MM.1S (cell line): ENCODE results near the gene AIMP1.

Experiments
- DNase-seq: peaks from one replicate; pipeline ENCODE4 v3.0.0-alpha.2; 2015
- H2AFZ ChIP-seq: fragments of 300-600 bp; sonication (generic); 2 replicates; pipeline ENCODE4 v1.6.0; 2016; ENCODE audit warnings: antibody characterized with exemption, low read length
- H3F3A ChIP-seq: fragments of 300-600 bp; sonication (generic); 2 replicates; pipeline ENCODE4 v1.6.1; 2016; ENCODE audit warnings: mild to moderate bottlenecking, antibody characterized with exemption, low read length, moderate library complexity, mixed read lengths; ENCODE audit not compliant: insufficient read depth
- H3K27ac ChIP-seq: fragments of 300-600 bp; sonication (generic); 2 replicates; pipeline ENCODE4 v1.5.1; 2016; ENCODE audit warnings: mild to moderate bottlenecking, low read length
- H3K27me3 ChIP-seq: fragments of 300-600 bp; sonication (generic); replicated peaks from 2 replicates; pipeline ENCODE4 v1.6.0; 2016; ENCODE audit warnings: low read length; ENCODE audit not compliant: insufficient read depth
- H3K36me3 ChIP-seq: fragments of 300-600 bp; sonication (generic); replicated peaks from 2 replicates; pipeline ENCODE4 v1.6.1; 2016; ENCODE audit warnings: mild to moderate bottlenecking, low read length, mixed read lengths; ENCODE audit not compliant: insufficient read depth
- H3K4me1 ChIP-seq: fragments of 300-600 bp; sonication (generic); 2 replicates; pipeline ENCODE4 v1.6.1; 2016; ENCODE audit warnings: low read length, mixed read lengths
- H3K4me2 ChIP-seq: fragments of 300-600 bp; sonication (generic); 2 replicates; pipeline ENCODE4 v1.6.0; 2016; ENCODE audit warnings: low read depth, low read length
- H3K4me3 ChIP-seq: fragments of 300-600 bp; sonication (generic); 2 replicates; pipeline ENCODE4 v1.5.1; 2016; ENCODE audit warnings: low read length, mixed read lengths
- H3K79me2 ChIP-seq: fragments of 300-600 bp; sonication (generic); 2 replicates; pipeline ENCODE4 v1.6.1; 2016; ENCODE audit warnings: mixed run types, low read length, mixed read lengths
- H3K9ac ChIP-seq: fragments of 300-600 bp; sonication (generic); 2 replicates; pipeline ENCODE4 v1.6.1; 2016; ENCODE audit warnings: low read length, mixed read lengths
- H3K9me2 ChIP-seq: fragments of 300-600 bp; sonication (generic); replicated peaks from 2 replicates; pipeline ENCODE4 v1.6.1; 2016; ENCODE audit warnings: mild to moderate bottlenecking, low read length, mixed read lengths; ENCODE audit not compliant: insufficient read depth
- H3K9me3 ChIP-seq: fragments of 300-600 bp; sonication (generic); replicated peaks from 2 replicates; pipeline ENCODE4 v1.6.1; 2016; ENCODE audit warnings: mild to moderate bottlenecking, low read length, mixed read lengths; ENCODE audit not compliant: insufficient read depth
- H4K20me1 ChIP-seq: fragments of 300-600 bp; sonication (generic); 2 replicates; pipeline ENCODE4 v1.6.1; 2016; ENCODE audit warnings: mild to moderate bottlenecking, low read length, moderate library complexity, mixed read lengths; ENCODE audit not compliant: insufficient read depth
- EZH2 ChIP-seq: fragments of 300-600 bp; sonication (generic); optimal IDR thresholded peaks from 2 replicates; pipeline ENCODE3; 2017; ENCODE audit warnings: low read depth, mild to moderate bottlenecking, antibody characterized with exemption, low read length, mixed read lengths
- EZH2phosphoT487 ChIP-seq: fragments of 300-600 bp; sonication (generic); IDR thresholded peaks from 2 replicates; pipeline ENCODE4 v1.6.1; 2018; ENCODE audit warnings: antibody characterized with exemption, low read length
- TF ChIP-seq, protein P1 (sequence below): fragments of 300-600 bp; sonication (generic); IDR thresholded peaks from 2 replicates; pipeline ENCODE4 v1.5.1; 2016; ENCODE audit warnings: antibody characterized with exemption, low read length, mixed read lengths

The AIMP1 gene

DNA sequence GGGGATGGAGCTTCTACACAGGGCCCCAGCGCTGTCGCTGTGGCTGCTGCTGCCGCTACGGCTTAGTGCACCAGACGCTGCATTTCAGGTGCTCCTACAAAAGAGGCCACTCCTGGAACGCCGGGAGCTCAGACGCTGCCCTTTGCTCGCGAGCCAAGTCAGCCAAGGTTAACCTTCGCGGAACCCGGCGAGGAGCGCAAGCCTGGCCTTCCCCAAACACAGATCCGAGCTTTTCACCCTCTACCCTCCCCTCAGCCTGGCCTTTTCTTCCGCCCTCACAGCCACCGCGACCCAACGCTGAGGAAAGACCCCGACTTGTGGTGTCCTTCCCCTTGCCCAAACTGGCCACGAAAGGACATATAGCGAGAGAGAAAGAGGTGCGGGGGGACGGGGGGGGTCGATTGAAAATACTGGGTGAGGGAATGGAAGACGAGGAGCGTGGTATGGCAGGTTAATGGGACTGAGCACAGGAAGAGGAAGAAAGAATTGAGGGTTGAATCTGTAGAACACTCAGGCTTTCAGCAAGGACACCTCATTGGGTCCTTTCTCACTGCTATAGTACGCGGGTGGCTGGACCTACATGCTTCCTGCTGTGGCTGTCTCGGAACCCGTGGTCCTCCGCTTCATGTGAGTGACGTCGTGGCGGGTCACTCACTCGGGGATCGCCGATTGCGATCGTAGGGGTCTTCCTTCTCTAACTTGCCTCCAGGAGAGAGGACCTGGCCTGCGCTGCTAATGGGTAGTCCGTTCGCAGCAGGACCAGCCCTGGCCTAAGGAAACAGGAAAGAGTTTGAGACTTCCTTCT, at the start of gene AIMP1, which contains the start of gene TBCK:
AIMP1 (plus strand) TSS at position 583 of the 805 bp plus-strand sequence. CDS start 8,460 bp downstream, outside the sequence.
TBCK (minus strand) TSS at position 242 of the 805 bp plus-strand sequence. CDS start 7,249 bp downstream, outside the sequence.
- TF ChIP-seq EZH2phosphoT487, result no peak
- TF ChIP-seq, protein P1, sequence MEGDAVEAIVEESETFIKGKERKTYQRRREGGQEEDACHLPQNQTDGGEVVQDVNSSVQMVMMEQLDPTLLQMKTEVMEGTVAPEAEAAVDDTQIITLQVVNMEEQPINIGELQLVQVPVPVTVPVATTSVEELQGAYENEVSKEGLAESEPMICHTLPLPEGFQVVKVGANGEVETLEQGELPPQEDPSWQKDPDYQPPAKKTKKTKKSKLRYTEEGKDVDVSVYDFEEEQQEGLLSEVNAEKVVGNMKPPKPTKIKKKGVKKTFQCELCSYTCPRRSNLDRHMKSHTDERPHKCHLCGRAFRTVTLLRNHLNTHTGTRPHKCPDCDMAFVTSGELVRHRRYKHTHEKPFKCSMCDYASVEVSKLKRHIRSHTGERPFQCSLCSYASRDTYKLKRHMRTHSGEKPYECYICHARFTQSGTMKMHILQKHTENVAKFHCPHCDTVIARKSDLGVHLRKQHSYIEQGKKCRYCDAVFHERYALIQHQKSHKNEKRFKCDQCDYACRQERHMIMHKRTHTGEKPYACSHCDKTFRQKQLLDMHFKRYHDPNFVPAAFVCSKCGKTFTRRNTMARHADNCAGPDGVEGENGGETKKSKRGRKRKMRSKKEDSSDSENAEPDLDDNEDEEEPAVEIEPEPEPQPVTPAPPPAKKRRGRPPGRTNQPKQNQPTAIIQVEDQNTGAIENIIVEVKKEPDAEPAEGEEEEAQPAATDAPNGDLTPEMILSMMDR, result no peak
- TF ChIP-seq EZH2, result no peak
- Histone ChIP-seq H3K4me1 (peaks cover 12% of the 10 kb centered on the region), H3K9me2 (no peaks in the 10 kb centered on the region), H4K20me1 (no peaks in the 10 kb centered on the region), H2AFZ (peak within 1 kb of the TSS; percentile 81), H3K9ac (peak within 1 kb of the TSS; percentile 95), H3K4me3 (peak within 1 kb of the TSS; percentile 90), H3K4me2 (peak within 1 kb of the TSS; percentile 69), H3K27ac (peak within 1 kb of the TSS; percentile 87), H3K27me3 (no peaks in the 10 kb centered on the region), H3K36me3 (no peaks in the 10 kb centered on the region), H3K9me3 (no peaks in the 10 kb centered on the region), H3K79me2 (peaks cover 75% of the 10 kb centered on the region), H3F3A (0 out of 2 replicates have a peak, but pooled peaks cover 10% of the 10 kb centered on the region)
- peak; percentile 91 for DNase-seq

DNA sequence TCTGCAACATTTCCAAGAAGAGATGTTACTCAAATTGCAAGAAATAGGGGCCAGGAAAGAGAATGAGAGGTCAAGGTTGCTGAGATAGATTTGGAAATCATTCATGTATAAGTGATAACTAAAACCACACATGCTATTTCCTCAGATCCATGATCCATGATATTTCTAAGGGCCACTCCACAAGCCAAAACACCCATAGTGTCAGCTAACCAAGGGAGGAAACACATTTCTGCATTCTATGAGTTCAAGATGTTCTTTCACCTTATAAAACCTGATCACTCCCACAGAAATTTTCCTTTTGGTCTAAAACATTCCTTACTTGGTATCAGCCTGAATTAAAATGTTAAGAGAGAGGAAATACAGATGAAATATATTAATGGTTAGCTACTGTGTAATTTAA, 47.6 kb upstream of the AIMP1 start:
- Histone ChIP-seq H3K36me3 (no peaks in the 10 kb centered on the region), H3K4me1 (peaks cover 7% of the 10 kb centered on the region; the same call in 1 of the 2 replicates), H2AFZ (no peak overlapping the region), H3K9me3 (no peaks in the 10 kb centered on the region), H3F3A (no peaks in the 10 kb centered on the region), H3K4me2 (no peak overlapping the region), H3K79me2 (no peaks in the 10 kb centered on the region), H3K9ac (no peak overlapping the region), H3K27ac (no peak overlapping the region), H3K9me2 (no peaks in the 10 kb centered on the region), H3K4me3 (no peak overlapping the region), H4K20me1 (no peaks in the 10 kb centered on the region), H3K27me3 (no peaks in the 10 kb centered on the region)
- TF ChIP-seq EZH2, result no peak
- TF ChIP-seq EZH2phosphoT487, result no peak
- TF ChIP-seq, protein P1, result no peak
- DNase-seq, result no peak

DNA sequence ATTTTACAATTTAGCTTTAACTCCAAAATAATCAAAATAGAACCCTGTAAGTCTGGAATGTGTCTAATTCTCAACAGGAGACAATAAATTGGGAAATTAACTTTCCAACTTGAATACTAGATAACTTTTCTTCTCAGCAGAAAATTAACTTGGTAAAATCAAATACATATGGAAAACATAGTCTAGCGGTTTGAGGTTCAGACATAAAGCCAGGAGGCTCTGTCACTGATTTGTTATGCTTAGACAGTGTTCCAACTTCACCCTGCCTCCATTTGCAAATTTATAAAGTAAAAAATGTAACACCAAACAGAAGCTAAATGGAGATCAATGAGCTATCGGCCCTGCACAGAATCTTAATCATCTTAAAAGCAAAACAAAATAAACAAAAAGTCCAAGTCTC, 46.6 kb upstream of the AIMP1 start:
- no peak overlapping the region for H3K4me2 ChIP-seq

More for the DNA sequence above, 46.6 kb upstream of the AIMP1 start:
- H3K9me2 ChIP-seq, result no peaks in the 10 kb centered on the region
- no peaks in the 10 kb centered on the region for H3K27me3 ChIP-seq
- H3K9me3 ChIP-seq, result no peaks in the 10 kb centered on the region
- no peak overlapping the region for H3K27ac ChIP-seq
- H4K20me1 ChIP-seq, result no peaks in the 10 kb centered on the region
- TF ChIP-seq, protein P1, result no peak
- TF ChIP-seq EZH2phosphoT487 (no peak), EZH2 (no peak)
- no peaks in the 10 kb centered on the region for H3K79me2 ChIP-seq
- H3F3A ChIP-seq, result no peaks in the 10 kb centered on the region
- H3K4me1 ChIP-seq, result peaks cover 11% of the 10 kb centered on the region; the same call in 1 of the 2 replicates
- H3K4me3 ChIP-seq, result no peak overlapping the region
- H2AFZ ChIP-seq, result no peak overlapping the region
- H3K36me3 ChIP-seq, result no peaks in the 10 kb centered on the region
- DNase-seq, result no peak
- H3K9ac ChIP-seq, result no peak overlapping the region
